ENCODE data around the gene ZDHHC20.
A peak's percentile ranks its signal among the peaks of the same experiment; 100 is the strongest.

ZDHHC20 gene

GRCh38 chr13:21355304-21355703 is 103.8 kb downstream of the ZDHHC20 start:
- DNase-seq (ENCODE audit: insufficient read length, low spot score) (no peak), FAIRE-seq (no peak)
- no peak for TF ChIP-seq POLR2AphosphoS5 (IDR thresholded peaks at IDR 0.05; ENCODE audit: low read depth, low read length)
- no peak for TF ChIP-seq POLR2A (IDR thresholded peaks at IDR 0.05; ENCODE audit: low read depth, low read length)
- TF ChIP-seq SPI1 (IDR thresholded peaks at IDR 0.05; ENCODE audit: low read depth, low read length) = no peak
- no peak for TF ChIP-seq PAX5 (IDR thresholded peaks at IDR 0.05; ENCODE audit: insufficient read depth, low read length, severe bottlenecking)
- TF ChIP-seq POU2F2 (IDR thresholded peaks at IDR 0.05; ENCODE audit: low read depth, low read length) = no peak
- no peak for TF ChIP-seq TAF1 (IDR thresholded peaks at IDR 0.05; ENCODE audit: low read depth, low read length)

GRCh38 chr13:21354721-21355120 is 104.4 kb downstream of the ZDHHC20 start:
- DNase-seq (ENCODE audit: insufficient read length, low spot score) = no peak
- FAIRE-seq = no peak
- TF ChIP-seq POU2F2 (IDR thresholded peaks at IDR 0.05; ENCODE audit: low read depth, low read length) = no peak
- TF ChIP-seq TAF1 (IDR thresholded peaks at IDR 0.05; ENCODE audit: low read depth, low read length) = no peak
- TF ChIP-seq POLR2A (IDR thresholded peaks at IDR 0.05; ENCODE audit: low read depth, low read length) = no peak

- no peak for FAIRE-seq
- no peak for DNase-seq (ENCODE audit: insufficient read length, low spot score)
- TF ChIP-seq TAF1 (IDR thresholded peaks at IDR 0.05; ENCODE audit: low read depth, low read length) (no peak), POLR2A (IDR thresholded peaks at IDR 0.05; ENCODE audit: low read depth, low read length) (no peak), POLR2AphosphoS5 (IDR thresholded peaks at IDR 0.05; ENCODE audit: low read depth, low read length) (no peak)
Observed at GRCh38 chr13:21348488-21349120, 110.5 kb downstream of the ZDHHC20 start.

GRCh38 chr13:21347753-21348318 is 111.3 kb downstream of the ZDHHC20 start:
- DNase-seq (ENCODE audit: insufficient read length, low spot score) (no peak), FAIRE-seq (peak; percentile 35)
- TF ChIP-seq TAF1 (IDR thresholded peaks at IDR 0.05; ENCODE audit: low read depth, low read length) = no peak
- no peak for TF ChIP-seq SPI1 (IDR thresholded peaks at IDR 0.05; ENCODE audit: low read depth, low read length)
- no peak for TF ChIP-seq POU2F2 (IDR thresholded peaks at IDR 0.05; ENCODE audit: low read depth, low read length)
- TF ChIP-seq POLR2AphosphoS5 (IDR thresholded peaks at IDR 0.05; ENCODE audit: low read depth, low read length) = no peak
- no peak for TF ChIP-seq PAX5 (IDR thresholded peaks at IDR 0.05; ENCODE audit: insufficient read depth, low read length, severe bottlenecking)
- no peak for TF ChIP-seq POLR2A (IDR thresholded peaks at IDR 0.05; ENCODE audit: low read depth, low read length)

- DNase-seq (ENCODE audit: insufficient read length, low spot score) (no peak), FAIRE-seq (peak; percentile 92)
- TF ChIP-seq POU2F2 (IDR thresholded peaks at IDR 0.05; ENCODE audit: low read depth, low read length) (no peak), SPI1 (IDR thresholded peaks at IDR 0.05; ENCODE audit: low read depth, low read length) (0 out of 2 replicates have a peak, but pooled peaks have one; percentile 24), TAF1 (IDR thresholded peaks at IDR 0.05; ENCODE audit: low read depth, low read length) (no peak)
Observed at GRCh38 chr13:21344662-21345176, 114.4 kb downstream of the ZDHHC20 start.

GRCh38 chr13:21343659-21344058 is 115.4 kb downstream of the ZDHHC20 start:
- FAIRE-seq = no peak
- TF ChIP-seq POU2F2 (IDR thresholded peaks at IDR 0.05; ENCODE audit: low read depth, low read length) = no peak
- no peak for TF ChIP-seq PAX5 (IDR thresholded peaks at IDR 0.05; ENCODE audit: insufficient read depth, low read length, severe bottlenecking)
- no peak for TF ChIP-seq TAF1 (IDR thresholded peaks at IDR 0.05; ENCODE audit: low read depth, low read length)
- TF ChIP-seq SPI1 (IDR thresholded peaks at IDR 0.05; ENCODE audit: low read depth, low read length) = no peak
- no peak for TF ChIP-seq POLR2A (IDR thresholded peaks at IDR 0.05; ENCODE audit: low read depth, low read length)
- no peak for TF ChIP-seq POLR2AphosphoS5 (IDR thresholded peaks at IDR 0.05; ENCODE audit: low read depth, low read length)
- no peak for DNase-seq (ENCODE audit: insufficient read length, low spot score)

- FAIRE-seq = no peak
- DNase-seq (ENCODE audit: insufficient read length, low spot score) = no peak
- no peak for TF ChIP-seq PAX5 (IDR thresholded peaks at IDR 0.05; ENCODE audit: insufficient read depth, low read length, severe bottlenecking)
- TF ChIP-seq SPI1 (IDR thresholded peaks at IDR 0.05; ENCODE audit: low read depth, low read length) = no peak
- TF ChIP-seq POLR2AphosphoS5 (IDR thresholded peaks at IDR 0.05; ENCODE audit: low read depth, low read length) = no peak
- TF ChIP-seq TAF1 (IDR thresholded peaks at IDR 0.05; ENCODE audit: low read depth, low read length) = no peak
- TF ChIP-seq POLR2A (IDR thresholded peaks at IDR 0.05; ENCODE audit: low read depth, low read length) = no peak
- TF ChIP-seq POU2F2 (IDR thresholded peaks at IDR 0.05; ENCODE audit: low read depth, low read length) = no peak
Observed at GRCh38 chr13:21342699-21343442, 116.2 kb downstream of the ZDHHC20 start.

- FAIRE-seq (no peak), DNase-seq (ENCODE audit: insufficient read length, low spot score) (no peak)
- TF ChIP-seq PAX5 (IDR thresholded peaks at IDR 0.05; ENCODE audit: insufficient read depth, low read length, severe bottlenecking) = no peak
- no peak for TF ChIP-seq TAF1 (IDR thresholded peaks at IDR 0.05; ENCODE audit: low read depth, low read length)
- TF ChIP-seq POU2F2 (IDR thresholded peaks at IDR 0.05; ENCODE audit: low read depth, low read length) = no peak
- no peak for TF ChIP-seq POLR2A (IDR thresholded peaks at IDR 0.05; ENCODE audit: low read depth, low read length)
- TF ChIP-seq POLR2AphosphoS5 (IDR thresholded peaks at IDR 0.05; ENCODE audit: low read depth, low read length) = no peak
- TF ChIP-seq SPI1 (IDR thresholded peaks at IDR 0.05; ENCODE audit: low read depth, low read length) = no peak
Observed at GRCh38 chr13:21341637-21342422, 117.3 kb downstream of the ZDHHC20 start.

GRCh38 chr13:21338639-21339278 is 120.3 kb downstream of the ZDHHC20 start:
- no peak for DNase-seq (ENCODE audit: insufficient read length, low spot score)
- no peak for FAIRE-seq
- TF ChIP-seq POLR2A (IDR thresholded peaks at IDR 0.05; ENCODE audit: low read depth, low read length) = no peak
- no peak for TF ChIP-seq PAX5 (IDR thresholded peaks at IDR 0.05; ENCODE audit: insufficient read depth, low read length, severe bottlenecking)
- TF ChIP-seq TAF1 (IDR thresholded peaks at IDR 0.05; ENCODE audit: low read depth, low read length) = no peak
- no peak for TF ChIP-seq POU2F2 (IDR thresholded peaks at IDR 0.05; ENCODE audit: low read depth, low read length)
- no peak for TF ChIP-seq SPI1 (IDR thresholded peaks at IDR 0.05; ENCODE audit: low read depth, low read length)
- TF ChIP-seq POLR2AphosphoS5 (IDR thresholded peaks at IDR 0.05; ENCODE audit: low read depth, low read length) = no peak

Data from GM12891 (cell line).